Mucosa of descending colon (tissue), 3 donors: ENCODE data around the gene HSPA12A. TPM values are rescaled to one million over a fixed set of nuclear protein-coding genes. Genes with fewer than 3 reads are reported as not detected.

Experiments used
- ATAC-seq: fragments of 200-7000 bp; cut with Tn5 transposase; one replicate; pipeline ENCODE4 v1.9.1; 2020; ENCODE audit warnings: mild to moderate bottlenecking, moderate library complexity
- DNase-seq, 3 donors: peaks; one replicate each; pipeline ENCODE4 v3.0.0-alpha.2; 2020
- H3K36me3 ChIP-seq: fragments of 200-600 bp; one replicate; pipeline ENCODE4 v1.8.0; 2021; ENCODE audit warnings: low read depth, mild to moderate bottlenecking
- H3K4me1 ChIP-seq: fragments of 200-600 bp; one replicate; pipeline ENCODE4 v1.8.0; 2021; ENCODE audit warnings: low read depth, mild to moderate bottlenecking
- H3K4me3 ChIP-seq: fragments of 200-600 bp; one replicate; pipeline ENCODE4 v1.8.0; 2021; ENCODE audit warnings: mild to moderate bottlenecking
- H3K9me3 ChIP-seq: fragments of 200-600 bp; one replicate; pipeline ENCODE4 v1.8.0; 2021; ENCODE audit warnings: mild to moderate bottlenecking
- CTCF ChIP-seq: fragments of 200-600 bp; IDR thresholded peaks from one replicate; pipeline ENCODE4 v1.8.0; 2022; ENCODE audit warnings: antibody characterized with exemption, mild to moderate bottlenecking
- intact Hi-C, 2 donors: fragments of 100-400 bp; cut with DNase I in 1 of 2; cut with micrococcal nuclease in 1 of 2; formaldehyde crosslinking; loops; one replicate each; pipeline versions ENCODE4 v1.11.0 to v1.11.1; 2022; cut with DNase I, micrococcal nuclease
- total RNA-seq, 3 donors: library from RNA; stranded (reverse); fragmentation: NEBNext Ultra II Directional in 2 of 3; extraction: Animal tissue kit (Norgen Biotek cat#: 25700) in 2 of 3; gene quantifications; one replicate each; pipeline versions ENCODE4 v1.2.1 to v1.2.4, GENCODE V29; 2021 to 2023
- donor health status: DM: no; HTN: no; CAD: no; lungs with moderate emphysema.
- donor health status: DM: no; HTN: no; CAD: no.
- donor health status: DM: no; HTN: yes; CAD: no.

HSPA12A gene
- total RNA-seq, 3 donors from 2014 or later = 7.7 to 20.6 (median 8.8) TPM

DNA sequence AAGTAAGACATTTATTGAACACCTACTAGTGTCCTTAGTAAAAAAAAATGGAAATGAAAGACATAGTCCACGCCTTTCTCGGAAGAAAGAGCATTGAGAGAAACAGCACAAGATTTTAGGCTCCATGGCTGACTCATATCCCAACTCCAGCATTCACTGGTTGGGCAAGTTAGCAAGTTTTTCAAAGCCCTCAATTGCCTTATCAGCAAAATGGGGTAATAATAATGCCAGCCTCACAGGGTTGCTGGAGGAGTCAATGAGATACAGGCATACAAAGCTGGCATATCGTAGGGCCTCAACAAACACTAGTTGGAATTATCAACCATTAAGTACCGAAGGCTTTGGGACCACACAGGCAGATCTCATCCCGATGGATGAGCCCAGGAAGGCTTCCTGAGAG is 4.0 kb downstream of the HSPA12A start:
- peaks cover 9% of the 10 kb centered on the region for H3K4me1 ChIP-seq
- H3K36me3 ChIP-seq = no peaks in the 10 kb centered on the region
- ATAC-seq (no peak), DNase-seq (no peak)
- no peak for TF ChIP-seq CTCF
- intact Hi-C loops = no loop called here
- H3K9me3 ChIP-seq = no peaks in the 10 kb centered on the region
- H3K4me3 ChIP-seq = no peak overlapping the region

GRCh38 chr10:116737627-116738327 is 4.6 kb downstream of the HSPA12A start:
- Histone ChIP-seq H3K4me3 (no peak overlapping the region), H3K9me3 (no peaks in the 10 kb centered on the region), H3K36me3 (no peaks in the 10 kb centered on the region), H3K4me1 (peaks cover 9% of the 10 kb centered on the region)
- DNase-seq (no peak), ATAC-seq (no peak)
- intact Hi-C loops = no loop called here
- no peak for TF ChIP-seq CTCF

GRCh38 chr10:116733566-116733965 is 8.8 kb downstream of the HSPA12A start:
- no peak overlapping the region for H3K4me3 ChIP-seq
- ATAC-seq (no peak), DNase-seq (no peak)
- H3K36me3 ChIP-seq = no peaks in the 10 kb centered on the region
- TF ChIP-seq CTCF = no peak
- intact Hi-C loops = no loop called here
- H3K9me3 ChIP-seq = no peaks in the 10 kb centered on the region
- no peaks in the 10 kb centered on the region for H3K4me1 ChIP-seq

DNA sequence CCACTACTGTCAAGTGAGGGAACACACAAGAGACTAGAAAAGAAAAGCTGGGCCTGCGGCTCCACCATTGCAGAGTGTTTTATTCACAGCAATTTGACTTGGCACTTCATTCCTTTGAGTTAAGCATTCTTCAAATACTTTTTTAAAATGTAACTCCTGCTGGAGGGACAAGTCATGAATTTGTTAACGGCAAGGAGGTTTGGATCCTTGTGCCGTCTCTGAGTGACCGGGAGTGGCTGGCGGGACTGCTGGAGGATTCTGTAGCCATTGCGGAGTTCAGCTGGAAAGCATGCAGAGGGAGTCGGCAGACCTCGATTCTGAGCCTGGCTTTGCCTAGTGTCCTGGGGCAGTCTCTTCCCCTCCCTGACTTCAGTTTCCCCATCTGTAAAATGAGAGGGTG is 9.8 kb downstream of the HSPA12A start:
- Histone ChIP-seq H3K4me3 (no peak overlapping the region), H3K4me1 (no peaks in the 10 kb centered on the region), H3K9me3 (no peaks in the 10 kb centered on the region), H3K36me3 (no peaks in the 10 kb centered on the region)
- DNase-seq = no peak
- intact Hi-C loops = no loop called here
- TF ChIP-seq CTCF = no peak
- ATAC-seq = no peak

- Histone ChIP-seq H3K4me3 (no peak overlapping the region), H3K36me3 (no peaks in the 10 kb centered on the region), H3K4me1 (no peaks in the 10 kb centered on the region), H3K9me3 (no peaks in the 10 kb centered on the region)
- ATAC-seq (no peak), DNase-seq (no peak)
- intact Hi-C loops = no loop called here
- no peak for TF ChIP-seq CTCF
Measured at GRCh38 chr10:116730464-116731260, 11.7 kb downstream of the HSPA12A start.
